ENCODE data around the gene CUL4A.
"Not testable (repeated sequence)": the region's sequence is repeated elsewhere in the genome, so short reads cannot be mapped to it uniquely, and the experiment has no call there.

The CUL4A gene

DNA sequence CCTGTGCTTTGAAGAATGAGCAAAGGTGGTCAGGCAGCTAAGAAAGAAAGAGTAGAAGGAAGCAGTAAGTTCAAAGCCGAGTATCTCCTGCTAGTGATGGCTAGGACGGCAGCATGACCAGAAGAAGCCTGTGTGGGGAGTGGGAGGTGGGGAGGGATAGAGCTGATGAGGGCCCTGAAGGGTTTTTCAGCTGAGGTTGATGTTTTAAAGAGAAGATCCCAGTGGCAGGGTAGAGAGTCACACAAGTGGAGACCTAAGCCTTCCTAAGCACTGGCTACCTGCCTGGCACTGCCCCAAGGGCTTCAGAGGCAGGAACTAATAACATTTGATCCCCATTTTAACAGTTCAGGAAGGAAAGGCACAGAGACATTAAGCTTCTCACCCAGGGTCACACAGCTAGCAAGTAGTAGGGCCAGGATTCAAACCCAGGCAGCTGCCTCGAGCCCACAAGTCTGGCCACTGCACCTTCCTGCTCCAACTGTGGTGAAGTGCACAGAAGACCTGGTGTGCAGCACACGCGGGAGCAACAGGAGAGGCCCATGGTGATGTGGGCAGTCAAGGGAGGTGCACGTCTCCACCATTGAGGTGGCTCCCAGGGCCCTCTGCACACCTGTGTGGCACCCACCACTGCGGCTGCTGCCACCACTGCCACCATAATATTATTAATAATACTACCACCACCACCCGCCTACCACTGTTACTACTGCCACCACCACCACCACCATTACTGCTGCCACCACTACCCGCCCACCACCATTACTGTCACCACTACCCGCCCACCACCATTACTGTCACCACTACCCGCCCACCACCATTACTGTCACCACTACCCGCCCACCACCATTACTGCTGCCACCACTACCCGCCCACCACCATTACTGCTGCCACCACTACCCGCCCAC is 22.1 kb downstream of the CUL4A start:
- H3K27ac Mint-ChIP-seq = peak overlapping the region; percentile 51
- peaks cover 66% of the 10 kb centered on the region for H3K36me3 Mint-ChIP-seq (ENCODE audit: low read depth)

DNA sequence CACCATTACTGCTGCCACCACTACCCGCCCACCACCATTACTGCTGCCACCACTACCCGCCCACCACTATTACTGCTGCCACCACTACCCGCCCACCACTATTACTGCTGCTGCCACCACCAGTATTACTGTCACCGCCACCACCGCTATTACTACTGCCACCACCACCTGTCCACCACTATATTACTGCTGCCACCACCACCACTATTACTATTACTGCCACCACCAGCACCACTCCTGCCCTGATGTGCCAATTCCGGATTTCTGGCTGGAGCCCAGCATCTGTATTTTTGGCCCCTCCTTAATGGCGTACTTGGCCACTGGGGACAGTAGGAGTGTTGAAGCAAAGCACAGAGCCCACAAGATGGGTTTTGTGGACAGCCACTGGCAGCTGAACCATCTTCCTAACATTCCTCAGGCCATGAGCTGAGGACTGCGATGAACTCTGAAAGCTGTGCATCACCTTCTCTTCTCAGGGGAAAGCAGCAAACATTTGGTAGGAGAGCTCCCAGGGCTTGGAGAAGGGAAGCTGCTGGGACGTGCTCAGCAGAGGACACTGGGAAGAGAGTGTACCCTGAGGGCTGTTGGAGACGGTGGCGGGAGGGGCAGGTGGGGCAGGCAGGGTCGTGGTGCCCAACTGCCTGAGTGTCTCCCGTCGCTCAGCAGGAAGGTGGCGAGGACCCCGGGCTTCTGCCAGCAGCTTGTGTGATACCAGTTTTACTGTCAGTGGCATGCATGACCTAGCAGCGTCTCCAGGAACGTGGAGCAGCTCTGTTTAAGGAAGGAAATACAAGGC is 23.0 kb downstream of the CUL4A start:
- H3K27me3 Mint-ChIP-seq = no peaks in the 10 kb centered on the region
- peaks cover 74% of the 10 kb centered on the region for H3K36me3 Mint-ChIP-seq (ENCODE audit: low read depth)
- no peaks in the 10 kb centered on the region for H3K9me3 Mint-ChIP-seq
- H3K27ac Mint-ChIP-seq = no peak overlapping the region
- no peak overlapping the region for H3K4me3 Mint-ChIP-seq
- no peaks in the 10 kb centered on the region for H3K4me1 Mint-ChIP-seq (ENCODE audit: low read depth)

More for the DNA sequence above, 22.1 kb downstream of the CUL4A start:
- Mint-ChIP-seq H3K4me3 (no peak overlapping the region), H3K9me3 (no peaks in the 10 kb centered on the region), H3K27me3 (no peaks in the 10 kb centered on the region), H3K4me1 (ENCODE audit: low read depth) (no peaks in the 10 kb centered on the region)

DNA sequence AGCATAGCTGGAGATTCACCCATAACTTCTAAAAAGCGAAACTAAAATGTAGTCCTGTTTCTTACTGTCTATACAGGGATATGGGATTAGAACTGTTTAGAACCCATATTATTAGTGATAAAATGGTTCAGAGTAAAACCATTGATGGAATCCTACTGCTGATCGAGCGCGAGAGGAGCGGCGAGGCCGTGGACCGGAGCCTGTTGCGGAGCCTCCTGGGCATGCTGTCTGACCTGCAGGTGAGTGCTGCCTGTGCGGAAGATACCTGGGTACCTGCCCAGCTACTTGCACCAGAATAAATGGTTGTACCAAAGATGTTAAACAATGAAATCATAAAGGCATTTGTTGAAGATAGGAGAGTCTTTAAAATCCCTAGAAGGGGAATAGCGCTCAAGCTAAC is 23.7 kb downstream of the CUL4A start:
- Mint-ChIP-seq H3K4me1 (ENCODE audit: low read depth) (no peaks in the 10 kb centered on the region), H3K9me3 (no peaks in the 10 kb centered on the region), H3K4me3 (no peak overlapping the region), H3K36me3 (ENCODE audit: low read depth) (peaks cover 75% of the 10 kb centered on the region), H3K27me3 (no peaks in the 10 kb centered on the region), H3K27ac (no peak overlapping the region)

DNA sequence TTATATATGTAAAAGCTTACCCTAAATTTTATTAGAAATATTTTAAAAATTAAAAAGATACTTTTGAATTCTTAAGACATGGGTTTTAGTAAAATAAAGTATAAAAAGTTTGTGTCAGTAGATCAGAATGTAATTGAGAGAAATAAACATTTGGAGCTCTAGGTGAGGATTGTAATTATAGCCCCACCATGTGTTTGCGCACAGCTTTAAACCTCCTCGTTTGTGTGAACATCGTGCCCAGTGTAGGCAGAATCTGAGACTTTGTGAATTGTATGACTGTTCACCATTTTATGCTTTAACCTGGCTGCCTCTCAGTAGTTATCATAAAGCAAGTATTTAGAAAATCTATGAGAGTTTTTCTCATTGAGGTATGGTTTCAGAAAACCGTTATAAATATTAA is 29.1 kb downstream of the CUL4A start:
- peaks cover 81% of the 10 kb centered on the region for H3K36me3 Mint-ChIP-seq (ENCODE audit: low read depth)
- no peak overlapping the region for H3K27ac Mint-ChIP-seq
- H3K9me3 Mint-ChIP-seq = no peaks in the 10 kb centered on the region
- H3K4me1 Mint-ChIP-seq (ENCODE audit: low read depth) = no peaks in the 10 kb centered on the region
- H3K27me3 Mint-ChIP-seq = no peaks in the 10 kb centered on the region
- no peak overlapping the region for H3K4me3 Mint-ChIP-seq

DNA sequence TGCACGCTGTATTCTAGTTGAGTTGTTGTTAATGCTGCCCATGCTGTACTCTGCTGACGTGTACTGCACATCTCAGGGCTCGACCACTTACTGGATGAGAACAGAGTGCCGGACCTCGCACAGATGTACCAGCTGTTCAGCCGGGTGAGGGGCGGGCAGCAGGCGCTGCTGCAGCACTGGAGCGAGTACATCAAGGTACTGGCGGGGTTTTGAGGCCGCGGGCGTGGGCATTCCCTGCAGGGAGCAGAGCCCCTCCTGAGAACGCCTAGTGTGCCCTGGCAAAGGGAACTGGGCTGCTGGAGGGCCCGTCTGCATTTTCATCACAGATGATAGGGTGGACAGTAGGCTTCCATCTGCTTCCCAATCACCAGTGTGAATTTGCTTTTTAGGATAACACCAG is 29.9 kb downstream of the CUL4A start:
- no peak overlapping the region for H3K27ac Mint-ChIP-seq
- H3K9me3 Mint-ChIP-seq = no peaks in the 10 kb centered on the region
- no peak overlapping the region for H3K4me3 Mint-ChIP-seq
- H3K27me3 Mint-ChIP-seq = no peaks in the 10 kb centered on the region
- H3K4me1 Mint-ChIP-seq (ENCODE audit: low read depth) = no peaks in the 10 kb centered on the region
- peaks cover 82% of the 10 kb centered on the region for H3K36me3 Mint-ChIP-seq (ENCODE audit: low read depth)

DNA sequence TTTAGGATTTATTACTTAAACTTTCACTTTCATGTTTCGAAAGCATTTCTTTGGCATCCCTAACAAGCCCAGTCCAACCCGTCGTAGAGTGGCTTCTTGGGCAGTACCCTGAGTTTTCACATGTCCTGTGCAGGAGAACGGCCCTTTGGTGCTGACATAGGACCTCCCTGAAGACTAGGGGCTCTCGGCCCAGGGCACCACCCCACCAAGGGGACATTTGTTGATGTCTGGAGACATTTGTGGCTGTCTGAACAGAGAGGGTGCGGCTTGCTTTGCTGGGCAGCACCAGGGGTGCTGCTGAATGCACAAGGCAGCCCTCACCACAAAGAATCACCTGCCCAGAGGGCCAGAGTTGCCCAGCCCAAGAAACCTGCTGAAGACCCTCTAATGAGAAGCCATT is 30.6 kb downstream of the CUL4A start:
- H3K4me3 Mint-ChIP-seq = no peak overlapping the region
- peaks cover 84% of the 10 kb centered on the region for H3K36me3 Mint-ChIP-seq (ENCODE audit: low read depth)
- no peaks in the 10 kb centered on the region for H3K27me3 Mint-ChIP-seq
- H3K27ac Mint-ChIP-seq = no peak overlapping the region
- H3K9me3 Mint-ChIP-seq = no peaks in the 10 kb centered on the region
- H3K4me1 Mint-ChIP-seq (ENCODE audit: low read depth) = no peaks in the 10 kb centered on the region

DNA sequence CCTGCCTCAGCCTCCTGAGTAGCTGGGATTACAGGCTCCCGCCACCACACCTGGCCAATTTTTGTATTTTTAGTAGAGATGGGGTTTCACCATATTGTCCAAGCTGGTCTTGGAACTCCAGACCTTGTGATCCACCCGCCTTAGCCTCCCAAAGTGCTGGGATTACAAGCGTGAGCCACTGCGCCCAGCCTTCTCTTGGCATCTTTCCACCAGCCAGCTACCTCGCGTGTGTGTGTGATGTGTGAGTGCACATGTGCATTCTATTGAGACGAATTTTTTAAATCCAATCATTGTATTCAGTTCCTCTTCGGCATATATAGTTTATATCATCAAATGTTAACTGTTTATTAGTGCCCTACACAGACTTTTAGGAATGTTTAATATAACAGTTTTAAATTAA is 32.2 kb downstream of the CUL4A start:
- H3K9me3 Mint-ChIP-seq; H3K27me3 Mint-ChIP-seq; H3K4me3 Mint-ChIP-seq; H3K4me1 Mint-ChIP-seq (ENCODE audit: low read depth); H3K27ac Mint-ChIP-seq: not testable (repeated sequence)
- H3K36me3 Mint-ChIP-seq (ENCODE audit: low read depth) = peaks cover 88% of the 10 kb centered on the region

DNA sequence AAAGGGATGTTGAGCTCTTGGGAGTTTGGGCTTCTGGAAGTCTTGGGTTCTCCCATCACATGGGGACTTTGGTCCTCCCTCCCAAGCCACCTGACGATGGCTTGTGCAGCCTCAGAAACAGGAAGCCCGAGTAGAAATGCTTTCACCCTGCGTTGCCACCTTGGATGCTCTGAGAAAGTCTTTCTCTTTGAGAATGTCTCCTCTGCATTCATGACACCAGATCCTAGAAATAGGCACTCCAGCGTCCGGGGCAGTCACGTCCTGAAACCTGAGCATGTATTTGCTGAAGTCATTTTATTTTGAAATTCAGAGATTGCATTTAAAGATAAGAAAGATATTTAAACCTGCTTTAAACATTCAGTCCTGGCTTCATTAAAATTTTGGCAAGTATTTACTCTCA is 34.4 kb downstream of the CUL4A start:
- no peak overlapping the region for H3K27ac Mint-ChIP-seq
- H3K27me3 Mint-ChIP-seq = no peaks in the 10 kb centered on the region
- no peaks in the 10 kb centered on the region for H3K9me3 Mint-ChIP-seq
- no peaks in the 10 kb centered on the region for H3K4me1 Mint-ChIP-seq (ENCODE audit: low read depth)
- peaks cover 95% of the 10 kb centered on the region for H3K36me3 Mint-ChIP-seq (ENCODE audit: low read depth)
- H3K4me3 Mint-ChIP-seq = no peak overlapping the region

DNA sequence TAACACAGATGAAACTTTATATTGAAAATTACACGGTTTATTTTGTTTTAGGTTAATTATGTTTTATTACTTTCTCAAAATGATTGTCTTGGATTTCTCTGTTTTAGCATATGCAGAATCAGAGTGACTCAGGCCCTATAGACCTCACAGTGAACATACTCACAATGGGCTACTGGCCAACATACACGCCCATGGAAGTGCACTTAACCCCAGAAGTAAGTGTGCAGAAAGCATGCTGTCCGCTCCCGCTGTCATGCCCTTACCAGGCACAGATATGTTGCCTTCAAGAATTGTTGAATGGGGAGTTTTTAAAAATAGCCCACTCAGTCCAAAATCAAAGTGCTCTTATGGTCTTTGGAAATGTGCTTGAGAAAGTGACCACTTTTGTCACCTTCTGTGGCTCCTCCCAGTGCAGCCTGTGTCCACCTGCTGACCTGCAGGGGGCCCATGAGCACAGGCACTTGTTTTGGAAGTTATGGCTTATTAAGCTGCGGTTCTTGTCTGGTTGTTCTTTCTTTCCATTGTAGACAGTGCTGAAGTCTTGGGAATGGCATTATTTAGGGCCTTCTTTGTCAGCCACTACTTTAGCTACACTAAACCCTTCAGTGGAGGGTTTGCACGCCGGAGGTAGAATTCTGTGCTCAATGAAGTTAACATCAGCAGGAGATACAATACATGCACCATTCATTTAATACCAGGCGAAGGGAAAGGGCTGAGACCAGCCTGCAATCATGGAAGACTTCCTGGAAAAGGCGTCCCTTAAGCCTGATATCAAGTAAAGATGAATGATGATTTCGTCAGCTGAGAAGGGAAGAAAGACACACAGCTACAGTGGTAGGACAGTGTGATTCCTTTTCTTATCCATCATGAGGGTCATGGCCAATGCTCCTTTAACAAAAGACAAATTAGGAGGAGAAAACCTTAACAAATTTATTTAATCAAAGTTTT is 36.7 kb downstream of the CUL4A start:
- peaks cover 91% of the 10 kb centered on the region for H3K36me3 Mint-ChIP-seq (ENCODE audit: low read depth)
- H3K27me3 Mint-ChIP-seq = no peaks in the 10 kb centered on the region
- no peak overlapping the region for H3K4me3 Mint-ChIP-seq
- H3K9me3 Mint-ChIP-seq = no peaks in the 10 kb centered on the region
- H3K27ac Mint-ChIP-seq = no peak overlapping the region
- H3K4me1 Mint-ChIP-seq (ENCODE audit: low read depth) = no peaks in the 10 kb centered on the region

DNA sequence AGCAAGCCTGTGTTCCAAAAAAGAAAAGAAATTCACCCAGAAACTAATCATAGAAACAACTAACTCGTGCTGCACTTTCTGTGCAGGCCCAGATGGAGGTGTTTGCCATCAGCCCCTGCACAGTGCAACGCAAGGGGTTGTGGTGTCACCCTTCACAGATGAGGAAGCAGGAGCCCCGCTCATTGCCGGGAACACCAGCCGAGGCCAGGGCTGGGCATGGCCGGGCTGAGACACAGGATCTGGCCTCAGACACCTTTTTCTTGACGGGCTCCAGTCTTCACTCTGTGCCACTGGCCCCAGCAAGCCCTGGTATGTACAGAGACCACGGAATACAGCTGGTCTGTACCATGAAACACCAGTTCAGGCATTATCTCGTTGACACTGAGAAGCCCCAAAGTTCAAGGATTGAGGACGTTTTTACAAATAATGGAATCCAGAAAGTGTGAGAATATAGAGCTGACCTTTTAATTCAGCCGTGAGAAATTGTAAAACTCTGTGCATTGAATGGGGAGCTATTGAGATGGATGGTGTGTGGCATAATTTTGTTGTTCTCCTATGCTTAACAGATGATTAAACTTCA is 43.2 kb downstream of the CUL4A start:
- no peak overlapping the region for H3K27ac Mint-ChIP-seq
- no peaks in the 10 kb centered on the region for H3K27me3 Mint-ChIP-seq
- H3K4me1 Mint-ChIP-seq (ENCODE audit: low read depth) = no peaks in the 10 kb centered on the region
- peaks cover 73% of the 10 kb centered on the region for H3K36me3 Mint-ChIP-seq (ENCODE audit: low read depth)
- H3K9me3 Mint-ChIP-seq = no peaks in the 10 kb centered on the region
- H3K4me3 Mint-ChIP-seq = no peak overlapping the region

DNA sequence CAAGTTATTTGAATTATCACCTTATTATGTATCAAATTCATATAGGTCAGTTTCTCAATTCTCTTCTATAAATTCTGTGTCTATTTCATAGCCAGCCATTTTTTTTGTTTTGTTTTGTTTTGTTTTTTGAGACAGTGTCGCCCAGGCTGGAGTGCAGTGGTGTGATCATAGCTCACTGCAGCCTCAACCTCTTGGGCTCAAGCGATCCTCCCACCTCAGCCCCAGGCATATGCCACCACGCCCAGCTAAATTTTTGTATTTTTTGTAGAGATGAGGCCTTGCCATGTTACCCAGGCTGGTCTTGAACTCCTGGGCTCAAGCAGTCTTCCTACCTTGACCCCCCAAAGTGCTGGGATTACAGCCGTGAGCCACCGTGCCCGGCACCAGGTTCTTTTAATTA is 48.5 kb downstream of the CUL4A start:
- H3K36me3 Mint-ChIP-seq (ENCODE audit: low read depth) = peaks cover 66% of the 10 kb centered on the region
- H3K9me3 Mint-ChIP-seq; H3K27ac Mint-ChIP-seq; H3K4me1 Mint-ChIP-seq (ENCODE audit: low read depth); H3K4me3 Mint-ChIP-seq; H3K27me3 Mint-ChIP-seq: not testable (repeated sequence)

DNA sequence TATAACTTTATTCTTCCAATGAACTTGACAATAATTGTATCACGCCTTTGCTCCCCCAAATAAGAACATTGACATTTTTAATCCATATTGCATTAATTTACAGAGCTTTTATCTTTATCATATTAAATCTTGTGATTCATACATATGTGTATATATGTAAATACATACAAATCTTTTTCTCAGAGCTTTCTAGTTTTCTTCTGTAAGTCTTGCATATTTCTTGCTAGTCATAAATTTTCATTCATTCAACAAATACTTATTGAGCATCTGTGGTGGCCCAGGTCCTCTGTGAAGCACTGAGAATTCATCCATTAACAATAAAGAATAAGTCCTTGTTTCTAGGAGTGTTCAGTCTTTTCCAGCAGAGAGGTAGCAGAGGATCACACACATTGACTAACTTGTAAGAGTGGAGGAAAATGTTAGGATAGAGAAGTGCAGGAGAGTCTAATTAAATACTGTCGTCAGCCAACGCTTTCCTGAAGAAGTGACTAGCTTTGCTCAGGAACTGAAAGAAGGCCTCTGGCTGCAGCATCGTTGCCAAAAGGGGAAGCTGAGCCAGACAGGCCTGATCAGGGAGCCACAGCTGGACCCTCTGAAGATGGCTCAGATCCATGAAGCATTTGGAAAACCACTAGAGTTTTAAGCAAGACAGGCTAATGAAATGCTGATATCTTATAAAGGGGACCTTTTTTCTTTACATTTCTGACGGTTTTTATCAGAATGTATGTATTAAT is 49.1 kb downstream of the CUL4A start:
- Mint-ChIP-seq H3K27me3 (no peaks in the 10 kb centered on the region), H3K27ac (no peak overlapping the region), H3K4me3 (no peak overlapping the region), H3K9me3 (no peaks in the 10 kb centered on the region), H3K4me1 (ENCODE audit: low read depth) (no peaks in the 10 kb centered on the region), H3K36me3 (ENCODE audit: low read depth) (peaks cover 67% of the 10 kb centered on the region)

DNA sequence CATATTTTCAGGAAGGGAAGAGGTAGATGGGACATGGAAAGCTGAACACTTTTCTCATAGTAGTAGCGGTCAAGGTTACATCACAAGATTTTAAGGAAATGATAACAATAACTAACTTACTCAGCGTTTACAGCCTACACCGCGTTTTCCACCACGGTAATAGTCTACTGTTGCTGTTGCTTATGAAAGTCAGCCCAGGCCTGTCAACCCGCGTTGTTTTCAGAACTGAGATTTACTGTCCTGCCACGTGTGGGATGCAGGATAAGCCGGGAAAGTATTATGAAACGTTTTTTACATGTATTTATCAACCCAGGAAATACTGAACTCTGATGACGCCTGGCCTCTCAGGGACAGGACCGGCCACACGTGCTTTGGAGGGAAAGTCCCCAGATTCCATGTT is 51.6 kb downstream of the CUL4A start:
- Mint-ChIP-seq H3K27ac (no peak overlapping the region), H3K9me3 (no peaks in the 10 kb centered on the region), H3K36me3 (ENCODE audit: low read depth) (peaks cover 61% of the 10 kb centered on the region), H3K4me3 (no peak overlapping the region), H3K27me3 (no peaks in the 10 kb centered on the region), H3K4me1 (ENCODE audit: low read depth) (no peaks in the 10 kb centered on the region)

DNA sequence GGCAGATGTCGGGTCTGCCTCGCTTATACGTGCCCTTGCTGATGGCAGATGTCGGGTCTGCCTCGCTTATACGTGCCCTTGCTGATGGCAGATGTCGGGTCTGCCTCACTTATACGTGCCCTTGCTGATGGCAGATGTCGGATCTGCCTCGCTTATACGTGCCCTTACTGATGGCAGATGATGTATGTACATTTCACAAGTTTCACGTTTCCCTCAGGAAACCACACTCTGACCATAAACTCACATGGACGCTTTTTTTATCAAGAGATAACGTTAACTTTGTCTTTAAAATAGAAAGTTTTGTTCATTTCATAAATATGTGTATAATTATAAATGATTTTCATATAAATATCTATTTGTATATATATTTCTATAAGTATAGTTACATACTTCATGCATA is 53.6 kb downstream of the CUL4A start:
- H3K4me1 Mint-ChIP-seq (ENCODE audit: low read depth); H3K27me3 Mint-ChIP-seq; H3K9me3 Mint-ChIP-seq; H3K27ac Mint-ChIP-seq; H3K4me3 Mint-ChIP-seq: not testable (repeated sequence)
- H3K36me3 Mint-ChIP-seq (ENCODE audit: low read depth) = peaks cover 48% of the 10 kb centered on the region

All from stimulated activated naive CD8-positive, alpha-beta T cell treated with anti-CD3 and anti-CD28 coated beads, Interleukin-15, Interleukin-2, amounts not matched to agents 100 ng/mL and 50 ng/mL, for 24 hours (primary cell).